ENCODE data around the gene TUBG1.
"Not testable (repeated sequence)": the region's sequence is repeated elsewhere in the genome, so short reads cannot be mapped to it uniquely, and the experiment has no call there.

The TUBG1 gene

GRCh38 chr17:42623271-42623670, 13.8 kb downstream of the TUBG1 start:
- Histone ChIP-seq H2BK15ac (ENCODE audit: low read length) (no peak overlapping the region), H3K27me3 (ENCODE audit: control insufficient read depth in 3 of 3, insufficient read depth in 3 of 3, low read depth in 1 of 3, low read length in 3 of 3) (no peaks in the 10 kb centered on the region), H4K91ac (ENCODE audit: low read depth, low read length, poor library complexity) (no peak overlapping the region), H4K8ac (ENCODE audit: low read depth, low read length) (no peak overlapping the region), H3K79me1 (ENCODE audit: low read depth, low read length) (no peaks in the 10 kb centered on the region), H3K23ac (ENCODE audit: low read depth, low read length, poor library complexity) (no peak overlapping the region), H2BK5ac (ENCODE audit: low read length) (no peak overlapping the region), H2AK5ac (ENCODE audit: low read depth, low read length) (no peak overlapping the region), H3K4me3 (ENCODE audit: low read length in 2 of 2) (no peak overlapping the region), H3K4me2 (ENCODE audit: insufficient read depth, low read length, poor library complexity, severe bottlenecking) (no peak overlapping the region), H3K4ac (ENCODE audit: low read length) (no peak overlapping the region), H3K9me3 (replicated peaks in 1 of 2; ENCODE audit: control insufficient read depth in 2 of 2, insufficient read depth in 1 of 2, low read depth in 1 of 2, low read length in 2 of 2) (no peaks in the 10 kb centered on the region), H3K9ac (ENCODE audit: low read depth, low read length, poor library complexity) (no peak overlapping the region), H3K4me1 (ENCODE audit: control insufficient read depth in 2 of 2, insufficient read depth in 1 of 2, low read depth in 1 of 2, low read length in 2 of 2) (peaks cover 0 to 3% of the 10 kb centered on the region in 2 donors), H2BK120ac (ENCODE audit: low read depth, low read length) (no peak overlapping the region), H3K36me3 (replicated peaks in 1 of 2; ENCODE audit: control insufficient read depth in 2 of 2, insufficient read depth in 2 of 2, low read length in 2 of 2) (no peaks in the 10 kb centered on the region), H3K18ac (ENCODE audit: low read length) (no peak overlapping the region), H2BK12ac (ENCODE audit: low read length) (no peak overlapping the region), H3K14ac (ENCODE audit: low read length) (no peak overlapping the region), H3K27ac (replicated peaks; ENCODE audit: low read length) (no peak overlapping the region), H2AFZ (ENCODE audit: low read length) (no peak overlapping the region)
- WGBS, 2 donors (ENCODE audit: extremely low coverage in 2 of 2, insufficient read length in 2 of 2, insufficient replicate concordance in 1 of 2) = no CpG with 5 or more reads among the region's 2 CpGs
- no peak for DNase-seq (ENCODE audit: low spot score)

GRCh38 chr17:42623732-42624596, 14.5 kb downstream of the TUBG1 start:
- WGBS, 2 donors (ENCODE audit: extremely low coverage in 2 of 2, insufficient read length in 2 of 2, insufficient replicate concordance in 1 of 2) = no CpG with 5 or more reads among the region's 7 CpGs
- H3K14ac ChIP-seq (ENCODE audit: low read length) = no peak overlapping the region

GRCh38 chr17:42627032-42627764, 17.7 kb downstream of the TUBG1 start:
- not testable (repeated sequence) for H2BK5ac ChIP-seq (ENCODE audit: low read length); H3K27ac ChIP-seq (replicated peaks; ENCODE audit: low read length); H3K27me3 ChIP-seq (ENCODE audit: control insufficient read depth in 3 of 3, insufficient read depth in 3 of 3, low read depth in 1 of 3, low read length in 3 of 3); H3K4ac ChIP-seq (ENCODE audit: low read length); H3K4me2 ChIP-seq (ENCODE audit: insufficient read depth, low read length, poor library complexity, severe bottlenecking); H4K8ac ChIP-seq (ENCODE audit: low read depth, low read length); H3K9ac ChIP-seq (ENCODE audit: low read depth, low read length, poor library complexity); H3K9me3 ChIP-seq (replicated peaks in 1 of 2; ENCODE audit: control insufficient read depth in 2 of 2, insufficient read depth in 1 of 2, low read depth in 1 of 2, low read length in 2 of 2); H2AK5ac ChIP-seq (ENCODE audit: low read depth, low read length); H3K36me3 ChIP-seq (replicated peaks in 1 of 2; ENCODE audit: control insufficient read depth in 2 of 2, insufficient read depth in 2 of 2, low read length in 2 of 2); H3K23ac ChIP-seq (ENCODE audit: low read depth, low read length, poor library complexity); H2AFZ ChIP-seq (ENCODE audit: low read length); H2BK12ac ChIP-seq (ENCODE audit: low read length); H2BK120ac ChIP-seq (ENCODE audit: low read depth, low read length); H3K4me1 ChIP-seq (ENCODE audit: control insufficient read depth in 2 of 2, insufficient read depth in 1 of 2, low read depth in 1 of 2, low read length in 2 of 2); H3K14ac ChIP-seq (ENCODE audit: low read length); H2BK15ac ChIP-seq (ENCODE audit: low read length); DNase-seq (ENCODE audit: low spot score); H3K18ac ChIP-seq (ENCODE audit: low read length); H4K91ac ChIP-seq (ENCODE audit: low read depth, low read length, poor library complexity); H3K79me1 ChIP-seq (ENCODE audit: low read depth, low read length)
- H3K4me3 ChIP-seq (ENCODE audit: low read length in 2 of 2) = peak overlapping the region in 1 of 2 donors; percentile 47
- no CpG with 5 or more reads among the region's 6 CpGs for WGBS, 2 donors (ENCODE audit: extremely low coverage in 2 of 2, insufficient read length in 2 of 2, insufficient replicate concordance in 1 of 2)

More at GRCh38 chr17:42623732-42624596, 14.5 kb downstream of the TUBG1 start:
- Histone ChIP-seq H2BK12ac (ENCODE audit: low read length) (no peak overlapping the region), H3K79me1 (ENCODE audit: low read depth, low read length) (no peaks in the 10 kb centered on the region), H2BK5ac (ENCODE audit: low read length) (no peak overlapping the region), H3K4ac (ENCODE audit: low read length) (no peak overlapping the region), H3K4me3 (ENCODE audit: low read length in 2 of 2) (no peak overlapping the region), H3K36me3 (replicated peaks in 1 of 2; ENCODE audit: control insufficient read depth in 2 of 2, insufficient read depth in 2 of 2, low read length in 2 of 2) (no peaks in the 10 kb centered on the region), H3K27me3 (ENCODE audit: control insufficient read depth in 3 of 3, insufficient read depth in 3 of 3, low read depth in 1 of 3, low read length in 3 of 3) (no peaks in the 10 kb centered on the region), H2BK120ac (ENCODE audit: low read depth, low read length) (no peak overlapping the region), H3K27ac (replicated peaks; ENCODE audit: low read length) (no peak overlapping the region), H2AFZ (ENCODE audit: low read length) (no peak overlapping the region), H3K4me2 (ENCODE audit: insufficient read depth, low read length, poor library complexity, severe bottlenecking) (no peak overlapping the region), H2AK5ac (ENCODE audit: low read depth, low read length) (no peak overlapping the region), H2BK15ac (ENCODE audit: low read length) (no peak overlapping the region), H3K9ac (ENCODE audit: low read depth, low read length, poor library complexity) (no peak overlapping the region), H3K9me3 (replicated peaks in 1 of 2; ENCODE audit: control insufficient read depth in 2 of 2, insufficient read depth in 1 of 2, low read depth in 1 of 2, low read length in 2 of 2) (no peaks in the 10 kb centered on the region), H4K8ac (ENCODE audit: low read depth, low read length) (no peak overlapping the region), H4K91ac (ENCODE audit: low read depth, low read length, poor library complexity) (no peak overlapping the region), H3K4me1 (ENCODE audit: control insufficient read depth in 2 of 2, insufficient read depth in 1 of 2, low read depth in 1 of 2, low read length in 2 of 2) (peaks cover 0 to under 1% of the 10 kb centered on the region in 2 donors), H3K18ac (ENCODE audit: low read length) (no peak overlapping the region), H3K23ac (ENCODE audit: low read depth, low read length, poor library complexity) (no peak overlapping the region)
- no peak for DNase-seq (ENCODE audit: low spot score)

GRCh38 chr17:42629411-42630009, 20.0 kb downstream of the TUBG1 start:
- no peak for DNase-seq (ENCODE audit: low spot score)
- Histone ChIP-seq H3K36me3 (replicated peaks in 1 of 2; ENCODE audit: control insufficient read depth in 2 of 2, insufficient read depth in 2 of 2, low read length in 2 of 2) (no peaks in the 10 kb centered on the region), H4K91ac (ENCODE audit: low read depth, low read length, poor library complexity) (no peak overlapping the region), H3K4me1 (ENCODE audit: control insufficient read depth in 2 of 2, insufficient read depth in 1 of 2, low read depth in 1 of 2, low read length in 2 of 2) (no peaks in the 10 kb centered on the region), H2AK5ac (ENCODE audit: low read depth, low read length) (no peak overlapping the region), H3K4me2 (ENCODE audit: insufficient read depth, low read length, poor library complexity, severe bottlenecking) (no peak overlapping the region), H3K9ac (ENCODE audit: low read depth, low read length, poor library complexity) (no peak overlapping the region), H2AFZ (ENCODE audit: low read length) (no peak overlapping the region), H2BK120ac (ENCODE audit: low read depth, low read length) (no peak overlapping the region), H3K18ac (ENCODE audit: low read length) (no peak overlapping the region), H3K14ac (ENCODE audit: low read length) (no peak overlapping the region), H3K23ac (ENCODE audit: low read depth, low read length, poor library complexity) (no peak overlapping the region), H2BK15ac (ENCODE audit: low read length) (no peak overlapping the region), H3K9me3 (replicated peaks in 1 of 2; ENCODE audit: control insufficient read depth in 2 of 2, insufficient read depth in 1 of 2, low read depth in 1 of 2, low read length in 2 of 2) (no peaks in the 10 kb centered on the region), H3K4me3 (ENCODE audit: low read length in 2 of 2) (no peak overlapping the region), H3K4ac (ENCODE audit: low read length) (no peak overlapping the region), H3K79me1 (ENCODE audit: low read depth, low read length) (no peaks in the 10 kb centered on the region), H2BK5ac (ENCODE audit: low read length) (no peak overlapping the region), H3K27me3 (ENCODE audit: control insufficient read depth in 3 of 3, insufficient read depth in 3 of 3, low read depth in 1 of 3, low read length in 3 of 3) (no peaks in the 10 kb centered on the region), H3K27ac (replicated peaks; ENCODE audit: low read length) (no peak overlapping the region), H4K8ac (ENCODE audit: low read depth, low read length) (no peak overlapping the region), H2BK12ac (ENCODE audit: low read length) (no peak overlapping the region)
- no CpG with 5 or more reads among the region's 3 CpGs for WGBS, 2 donors (ENCODE audit: extremely low coverage in 2 of 2, insufficient read length in 2 of 2, insufficient replicate concordance in 1 of 2)

Data from neuronal stem cell (in vitro differentiated cells).